Endothelial cell of umbilical vein (primary cell): Measurements from ENCODE around the gene KRTAP4-8.

Experiments
- POLR2A ChIP-seq: IDR thresholded peaks from 2 replicates; pipeline ENCODE4 v1.6.1; 2012; ENCODE audit warnings: low read depth, mild to moderate bottlenecking, control low read depth, low read length
- POLR2AphosphoS5 ChIP-seq: IDR thresholded peaks from 2 replicates; pipeline ENCODE4 v1.6.1; 2012; ENCODE audit warnings: low read depth, mild to moderate bottlenecking, control low read depth, low read length, moderate library complexity; ENCODE audit not compliant: insufficient read depth
- TF ChIP-seq, protein P1 (sequence below), 2 donors: IDR thresholded peaks; 1 replicate in 1 of 2; 2 replicates in 1 of 2; pipeline ENCODE4 v1.5.1; 2011; ENCODE audit warnings: low read length in 2 of 2, mild to moderate bottlenecking in 2 of 2, moderate library complexity in 2 of 2, control low read depth in 1 of 2, inconsistent platforms in 1 of 2, low read depth in 1 of 2; ENCODE audit not compliant: insufficient read depth in 1 of 2; ENCODE audit errors: extremely low read depth in 1 of 2
- TF ChIP-seq, protein P2 (sequence below): IDR thresholded peaks from 2 replicates; pipeline ENCODE4 v1.6.1; 2011; ENCODE audit not compliant: insufficient read depth, insufficient read length

DNA sequence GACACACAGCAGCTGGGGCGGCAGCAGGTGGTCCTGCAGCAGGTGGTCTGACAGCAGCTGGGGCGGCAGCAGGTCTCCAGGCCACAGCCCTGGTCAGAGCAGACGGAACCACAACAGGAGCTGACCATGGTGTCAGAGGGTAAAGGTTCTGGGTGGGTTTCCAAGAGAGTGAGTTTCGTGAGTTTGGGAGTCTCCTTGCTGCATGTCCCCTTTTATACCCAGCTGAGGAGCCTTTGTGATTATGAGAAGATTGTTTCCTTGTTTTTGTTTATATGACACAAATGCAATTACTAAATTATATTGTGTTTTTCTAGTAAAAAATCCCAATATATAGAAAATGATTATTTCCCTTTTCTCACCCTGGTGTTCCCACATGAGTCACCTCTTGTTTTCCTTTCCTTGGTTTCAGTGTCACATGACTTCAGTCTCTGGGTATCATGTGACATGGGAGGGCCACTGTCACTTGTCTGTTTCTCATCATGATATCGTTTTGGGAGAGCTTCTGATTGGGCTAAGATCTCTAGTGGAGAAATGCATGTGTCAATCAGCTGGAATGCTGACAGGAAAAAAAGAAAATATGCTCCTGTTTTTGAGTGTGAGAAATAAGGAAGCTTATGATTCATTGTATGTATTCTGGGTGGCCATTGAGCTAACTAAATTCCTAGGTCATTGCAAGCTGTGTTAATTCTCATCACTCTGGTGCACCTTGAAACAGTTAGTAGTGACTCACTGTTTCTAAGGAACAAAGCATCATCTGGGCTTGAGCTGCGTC lies 42.6 kb upstream of the KRTAP4-8 start, which contains the start of gene KRTAP4-6:
- TF ChIP-seq, protein P1, sequence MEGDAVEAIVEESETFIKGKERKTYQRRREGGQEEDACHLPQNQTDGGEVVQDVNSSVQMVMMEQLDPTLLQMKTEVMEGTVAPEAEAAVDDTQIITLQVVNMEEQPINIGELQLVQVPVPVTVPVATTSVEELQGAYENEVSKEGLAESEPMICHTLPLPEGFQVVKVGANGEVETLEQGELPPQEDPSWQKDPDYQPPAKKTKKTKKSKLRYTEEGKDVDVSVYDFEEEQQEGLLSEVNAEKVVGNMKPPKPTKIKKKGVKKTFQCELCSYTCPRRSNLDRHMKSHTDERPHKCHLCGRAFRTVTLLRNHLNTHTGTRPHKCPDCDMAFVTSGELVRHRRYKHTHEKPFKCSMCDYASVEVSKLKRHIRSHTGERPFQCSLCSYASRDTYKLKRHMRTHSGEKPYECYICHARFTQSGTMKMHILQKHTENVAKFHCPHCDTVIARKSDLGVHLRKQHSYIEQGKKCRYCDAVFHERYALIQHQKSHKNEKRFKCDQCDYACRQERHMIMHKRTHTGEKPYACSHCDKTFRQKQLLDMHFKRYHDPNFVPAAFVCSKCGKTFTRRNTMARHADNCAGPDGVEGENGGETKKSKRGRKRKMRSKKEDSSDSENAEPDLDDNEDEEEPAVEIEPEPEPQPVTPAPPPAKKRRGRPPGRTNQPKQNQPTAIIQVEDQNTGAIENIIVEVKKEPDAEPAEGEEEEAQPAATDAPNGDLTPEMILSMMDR (IDR thresholded peaks at IDR 0.05; ENCODE audit: extremely low read depth in 1 of 2, insufficient read depth in 1 of 2, low read depth in 1 of 2, low read length in 2 of 2) = no peak
- TF ChIP-seq POLR2AphosphoS5 = no peak
- no peak for TF ChIP-seq POLR2A
- TF ChIP-seq, protein P2, sequence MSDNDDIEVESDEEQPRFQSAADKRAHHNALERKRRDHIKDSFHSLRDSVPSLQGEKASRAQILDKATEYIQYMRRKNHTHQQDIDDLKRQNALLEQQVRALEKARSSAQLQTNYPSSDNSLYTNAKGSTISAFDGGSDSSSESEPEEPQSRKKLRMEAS = no peak
